Left renal pelvis (tissue), 4 donors: ENCODE data around the gene NUDT13. TPM values are rescaled to one million over a fixed set of nuclear protein-coding genes. Genes with fewer than 3 reads are reported as not detected.
A peak's percentile ranks its signal among the peaks of the same experiment; 100 is the strongest.
"Not testable (repeated sequence)": the region's sequence is repeated elsewhere in the genome, so short reads cannot be mapped to it uniquely, and the experiment has no call there.

Experiments
- DNase-seq, 4 donors: peaks; one replicate each; pipeline ENCODE4 v3.0.0-alpha.2; 2013; ENCODE audit warnings: low read depth in 4 of 4, low spot score in 3 of 4
- polyA plus RNA-seq, 4 donors: library from polyadenylated mRNA; unstranded; fragments of 120-200 nt; gene quantifications; one replicate each; pipeline ENCODE4 v1.2.1, GENCODE V29; 2013; ENCODE audit not compliant: insufficient read length in 4 of 4

NUDT13 gene
- polyA plus RNA-seq, 4 donors: 2.9 to 9.4 (median 5.9) TPM

DNA sequence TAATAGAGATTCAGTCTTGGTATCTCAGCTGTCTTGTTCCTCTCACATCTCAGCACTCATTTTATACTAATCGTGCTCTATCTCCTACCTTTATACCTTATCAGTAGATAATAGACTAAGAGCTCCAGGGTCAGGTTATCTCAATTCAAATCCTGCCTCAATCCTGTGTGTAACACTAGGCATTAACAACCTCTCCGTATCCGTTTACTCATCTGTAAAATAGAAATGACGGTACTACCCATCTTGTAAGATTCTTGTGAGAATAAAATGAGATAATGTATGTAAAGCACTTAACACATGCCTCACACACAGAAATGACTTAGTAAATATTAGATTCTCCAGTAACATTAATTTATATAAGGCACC lies 13.0 kb upstream of the NUDT13 start:
- DNase-seq: no peak

DNA sequence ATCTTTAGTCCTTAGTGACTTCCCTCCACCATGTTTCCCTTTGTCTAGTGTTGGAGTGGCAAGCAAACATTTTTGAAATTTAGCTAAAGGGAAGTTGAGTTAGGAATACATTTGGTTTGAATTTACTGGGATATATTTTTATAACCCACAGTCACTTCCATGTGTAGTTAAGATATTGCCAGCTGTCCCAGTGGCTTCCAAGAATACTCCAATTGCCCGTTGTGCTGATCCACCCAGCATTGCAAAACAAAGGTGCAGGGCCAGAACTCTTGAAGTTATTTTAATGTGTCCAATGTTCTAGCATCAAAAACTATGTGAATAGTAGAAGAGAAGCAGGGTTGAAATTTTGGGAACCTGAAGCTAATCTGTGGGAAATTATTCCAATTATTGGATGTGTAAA lies 11.1 kb upstream of the NUDT13 start:
- no peak for DNase-seq

- DNase-seq: no peak
Observed at GRCh38 chr10:73106301-73106700, 4.0 kb upstream of the NUDT13 start.

- DNase-seq: not testable (repeated sequence)
Observed at GRCh38 chr10:73109248-73109652, 1.0 kb upstream of the NUDT13 start.

GRCh38 chr10:73112032-73112431 lies 1.8 kb downstream of the NUDT13 start:
- not testable (repeated sequence) for DNase-seq

GRCh38 chr10:73113551-73113950 lies 3.3 kb downstream of the NUDT13 start:
- DNase-seq: no peak

GRCh38 chr10:73116017-73116416 lies 5.8 kb downstream of the NUDT13 start:
- DNase-seq: no peak

- no peak for DNase-seq
Observed at GRCh38 chr10:73117976-73118743, 7.9 kb downstream of the NUDT13 start.

GRCh38 chr10:73119457-73119856 lies 9.2 kb downstream of the NUDT13 start:
- DNase-seq: no peak

DNA sequence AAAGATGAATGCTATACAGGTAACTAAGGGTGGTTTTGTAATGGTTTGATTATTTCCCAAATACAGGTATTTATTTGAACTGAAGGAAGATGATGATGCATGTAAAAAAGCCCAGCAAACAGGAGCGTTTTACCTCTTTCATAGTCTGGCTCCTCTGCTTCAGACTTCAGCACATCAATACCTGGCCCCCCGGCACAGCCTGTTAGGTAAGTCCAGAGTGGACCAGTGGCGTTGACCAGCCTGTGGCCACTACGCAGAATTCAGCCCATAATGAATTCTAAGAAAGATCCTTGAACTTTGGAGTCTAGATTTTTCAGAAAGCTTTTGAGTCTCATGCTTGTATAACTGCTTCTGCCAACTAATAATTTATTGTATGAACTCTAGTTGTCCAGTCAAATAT lies 9.7 kb downstream of the NUDT13 start:
- DNase-seq: no peak

DNA sequence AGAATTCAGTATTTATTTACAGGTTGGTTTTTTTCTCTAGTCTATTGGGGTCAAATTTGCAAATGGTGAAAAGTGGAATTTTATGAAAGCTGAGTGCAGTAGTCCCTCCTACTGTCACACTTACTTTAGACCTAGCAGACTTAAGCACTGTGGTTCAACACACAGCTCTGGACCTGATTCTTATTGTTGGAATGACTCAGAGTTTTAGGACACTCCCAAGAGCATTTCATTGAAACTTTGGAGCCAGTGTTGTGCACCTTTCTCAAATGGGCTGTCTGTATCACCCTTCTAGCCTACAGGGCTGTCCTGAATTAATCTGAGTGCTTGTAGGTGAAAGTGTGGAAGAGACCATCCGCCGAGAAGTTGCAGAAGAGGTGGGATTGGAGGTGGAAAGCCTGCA lies 16.1 kb downstream of the NUDT13 start:
- no peak for DNase-seq

DNA sequence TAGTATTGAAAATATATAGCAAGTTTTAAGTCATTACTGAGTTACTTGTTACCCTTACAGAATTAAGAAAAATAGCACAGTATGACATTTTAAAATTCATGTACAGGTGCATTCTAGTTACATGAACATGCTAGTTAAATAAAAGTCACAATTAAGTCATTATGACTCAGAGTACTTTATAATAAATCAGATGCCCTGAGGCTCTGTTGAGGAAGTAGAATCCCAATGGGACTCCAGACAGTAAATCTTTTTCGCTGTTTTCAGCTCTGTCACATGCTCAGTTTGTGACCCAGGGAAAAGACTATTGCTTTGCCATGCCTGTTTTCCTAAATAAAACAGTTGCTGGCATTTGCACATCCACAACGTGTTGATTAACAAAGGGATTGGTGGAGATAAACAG lies 21.0 kb downstream of the NUDT13 start:
- no peak for DNase-seq

- no peak for DNase-seq
Observed at GRCh38 chr10:73131913-73132686, 21.8 kb downstream of the NUDT13 start.

- no peak for DNase-seq
Observed at GRCh38 chr10:73134727-73135126, 24.5 kb downstream of the NUDT13 start.

- no peak for DNase-seq
Observed at GRCh38 chr10:73136627-73137026, 26.4 kb downstream of the NUDT13 start.

DNA sequence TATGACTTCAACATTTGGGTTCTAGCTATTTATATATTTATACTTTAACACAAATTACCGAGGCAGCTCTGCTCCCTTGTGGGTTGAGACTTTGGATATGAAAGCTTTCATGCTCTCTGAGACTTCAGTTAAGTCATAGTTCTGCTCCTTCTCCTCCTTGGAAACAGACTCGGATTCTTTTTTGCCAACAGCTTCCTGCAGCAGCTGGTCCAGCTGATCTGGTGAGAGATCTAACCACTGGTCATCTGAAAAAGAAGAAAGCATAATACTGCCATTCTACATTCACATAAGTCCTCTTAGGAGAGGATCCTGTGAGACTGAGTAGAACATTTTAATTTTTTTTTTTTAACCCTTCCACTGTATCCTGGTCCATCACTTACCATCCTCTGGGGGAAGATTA lies 29.0 kb downstream of the NUDT13 start:
- DNase-seq: no peak

DNA sequence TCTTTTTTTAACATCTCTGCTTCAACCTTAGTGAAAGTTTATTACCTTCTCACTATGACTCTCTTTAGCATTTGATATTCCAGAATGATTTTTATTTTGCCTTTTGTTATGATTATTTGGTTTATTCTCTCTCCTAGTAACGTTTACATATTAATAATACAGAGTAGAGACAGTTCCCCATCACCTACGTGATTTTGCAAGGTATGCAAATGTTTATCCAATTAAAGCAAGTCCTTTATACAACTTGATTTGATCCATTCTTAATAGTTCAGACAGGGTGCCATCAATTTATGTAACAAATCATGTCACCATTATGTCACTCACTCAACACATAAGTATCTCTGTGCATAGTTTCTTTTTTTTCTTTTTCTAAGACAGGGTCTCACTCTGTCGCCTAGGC lies 31.3 kb downstream of the NUDT13 start:
- DNase-seq: no peak

DNA sequence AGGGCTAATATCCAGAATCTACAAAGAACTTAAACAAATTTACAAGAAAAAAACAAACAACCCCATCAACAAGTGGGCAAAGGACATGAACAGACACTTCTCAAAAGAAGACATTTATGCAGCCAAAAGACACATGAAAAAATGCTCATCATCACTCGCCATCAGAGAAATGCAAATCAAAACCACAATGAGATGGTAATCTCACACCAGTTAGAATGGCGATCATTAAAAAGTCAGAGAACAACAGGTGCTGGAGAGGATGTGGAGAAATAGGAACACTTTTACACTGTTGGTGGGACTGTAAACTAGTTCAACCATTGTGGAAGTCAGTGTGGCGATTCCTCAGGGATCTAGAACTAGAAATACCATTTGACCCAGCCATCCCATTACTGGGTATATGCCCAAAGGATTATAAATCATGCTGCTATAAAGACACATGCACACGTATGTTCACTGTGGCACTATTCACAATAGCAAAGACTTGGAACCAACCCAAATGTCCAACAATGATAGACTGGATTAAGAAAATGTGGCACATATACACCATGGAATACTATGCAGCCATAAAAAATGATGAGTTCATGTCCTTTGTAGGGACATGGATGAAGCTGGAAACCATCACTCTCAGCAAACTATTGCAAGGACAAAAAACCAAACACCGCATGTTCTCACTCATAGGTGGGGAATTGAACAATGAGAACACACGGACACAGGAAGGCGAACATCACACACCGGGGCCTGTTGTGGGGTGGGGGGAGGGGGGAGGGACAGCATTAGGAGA lies 40.6 kb downstream of the NUDT13 start:
- DNase-seq: not testable (repeated sequence)

GRCh38 chr10:73152009-73152408 lies 41.8 kb downstream of the NUDT13 start:
- no peak for DNase-seq

DNA sequence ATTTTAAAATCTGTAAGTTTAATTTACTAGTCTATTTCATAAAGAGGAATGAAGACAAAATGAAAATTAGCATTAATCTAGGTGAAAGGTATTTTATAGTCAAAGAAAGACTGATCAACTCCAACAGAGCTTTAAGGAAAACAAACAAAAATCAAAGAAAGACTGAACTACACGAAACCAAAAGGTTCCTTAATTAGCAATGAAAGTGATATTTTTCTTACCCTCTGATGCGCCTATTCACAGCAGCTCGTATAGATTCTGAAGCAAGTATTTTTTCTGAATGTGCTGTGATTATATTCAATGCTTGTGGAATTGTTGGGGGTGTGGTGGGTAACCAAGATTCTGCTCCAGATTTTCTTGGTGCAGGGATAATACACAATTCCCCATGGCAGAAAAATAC lies 45.8 kb downstream of the NUDT13 start:
- DNase-seq: no peak

- peak in 2 of 4 donors; percentile 21 to 25 for DNase-seq
Observed at GRCh38 chr10:73159038-73159648, 48.9 kb downstream of the NUDT13 start.
